Neural progenitor cell (in vitro differentiated cells): ENCODE measurements around the gene IFI27L2. TPM values are rescaled to one million over a fixed set of nuclear protein-coding genes. Genes with fewer than 3 reads are reported as not detected.
A peak's percentile ranks its signal among the peaks of the same experiment; 100 is the strongest.

Experiments used
- DNase-seq: peaks from one replicate; pipeline ENCODE4 v3.0.0-alpha.2; 2016; ENCODE audit warnings: low spot score
- H2AFZ ChIP-seq: fragments of 200-600 bp; sonication (generic); replicated peaks from 2 replicates; pipeline ENCODE4 v1.6.1; 2016; ENCODE audit warnings: antibody characterized with exemption
- H3F3A ChIP-seq: fragments of 200-600 bp; sonication (generic); 2 replicates; pipeline ENCODE4 v1.6.1; 2016; ENCODE audit warnings: antibody characterized with exemption, low read depth
- H3K27ac ChIP-seq: fragments of 200-600 bp; sonication (generic); 2 replicates; pipeline ENCODE4 v1.5.1; 2016; ENCODE audit warnings: mild to moderate bottlenecking
- H3K27me3 ChIP-seq: fragments of 200-600 bp; sonication (generic); 2 replicates; pipeline ENCODE4 v1.6.1; 2016; ENCODE audit warnings: mild to moderate bottlenecking, moderate library complexity
- H3K36me3 ChIP-seq: fragments of 200-600 bp; sonication (generic); 2 replicates; pipeline ENCODE4 v1.5.1; 2016
- H3K4me1 ChIP-seq: fragments of 200-600 bp; sonication (generic); 2 replicates; pipeline ENCODE4 v1.6.1; 2016; ENCODE audit warnings: mixed run types
- H3K4me2 ChIP-seq: fragments of 200-600 bp; sonication (generic); 2 replicates; pipeline ENCODE4 v1.6.1; 2016
- H3K4me3 ChIP-seq: fragments of 200-600 bp; sonication (generic); 2 replicates; pipeline ENCODE4 v1.5.1; 2016
- H3K79me2 ChIP-seq: fragments of 200-600 bp; sonication (generic); 2 replicates; pipeline ENCODE4 v1.6.1; 2016; ENCODE audit warnings: low read depth
- H3K9ac ChIP-seq: fragments of 200-600 bp; sonication (generic); 2 replicates; pipeline ENCODE4 v1.6.1; 2016
- H3K9me3 ChIP-seq: fragments of 200-600 bp; sonication (generic); 2 replicates; pipeline ENCODE4 v1.5.1; 2016; ENCODE audit warnings: low read depth
- H4K20me1 ChIP-seq: fragments of 200-600 bp; sonication (generic); 2 replicates; pipeline ENCODE4 v1.6.1; 2016; ENCODE audit warnings: low read depth
- H3K27ac Mint-ChIP-seq: 3 replicates; pipeline ENCODE4 v1.8.0; 2021; ENCODE audit warnings: mixed read lengths
- H3K27me3 Mint-ChIP-seq: 2 replicates; pipeline ENCODE4 v1.8.0; 2022; ENCODE audit warnings: low read depth, mild to moderate bottlenecking, inconsistent platforms, moderate library complexity, mixed read lengths; ENCODE audit not compliant: insufficient read depth
- H3K36me3 Mint-ChIP-seq: 3 replicates; pipeline ENCODE4 v1.8.0; 2021; ENCODE audit warnings: mixed read lengths
- H3K4me1 Mint-ChIP-seq: 3 replicates; pipeline ENCODE4 v1.8.0; 2021; ENCODE audit warnings: mixed read lengths
- H3K4me3 Mint-ChIP-seq: 3 replicates; pipeline ENCODE4 v1.8.0; 2021; ENCODE audit warnings: mild to moderate bottlenecking, moderate library complexity, mixed read lengths
- H3K9me3 Mint-ChIP-seq: 3 replicates; pipeline ENCODE4 v1.8.0; 2020; ENCODE audit warnings: mixed read lengths
- CTCF ChIP-seq: fragments of 200-600 bp; sonication (generic); IDR thresholded peaks from 2 replicates; pipeline ENCODE4 v1.5.1; 2017; ENCODE audit warnings: antibody characterized with exemption, mild to moderate bottlenecking
- EZH2 ChIP-seq: fragments of 200-600 bp; sonication (generic); IDR thresholded peaks from 2 replicates; pipeline ENCODE4 v1.6.1; 2017; ENCODE audit warnings: antibody characterized with exemption, mild to moderate bottlenecking, moderate library complexity
- EZH2phosphoT487 ChIP-seq: fragments of 200-600 bp; sonication (generic); IDR thresholded peaks from 2 replicates; pipeline ENCODE4 v1.6.1; 2017; ENCODE audit warnings: antibody characterized with exemption
- total RNA-seq: library from RNA; depleted of rRNA; stranded (reverse); fragments of >200 nt; gene quantifications from 2 replicates; pipeline ENCODE4 v1.2.3, GENCODE V29; 2015; ENCODE audit warnings: low replicate concordance

IFI27L2 gene
- total RNA-seq, 1 donor from 2014 or later = 24.7 TPM

GRCh38 chr14:94102768-94103482 is 26.5 kb downstream of the IFI27L2 start:
- Mint-ChIP-seq H3K27me3 (peaks cover 4% of the 10 kb centered on the region), H3K36me3 (peaks cover 20% of the 10 kb centered on the region), H3K4me3 (no peak overlapping the region), H3K9me3 (no peaks in the 10 kb centered on the region), H3K4me1 (peaks cover 2% of the 10 kb centered on the region), H3K27ac (no peak overlapping the region)
- Histone ChIP-seq H2AFZ (no peak overlapping the region), H3K4me2 (no peak overlapping the region), H4K20me1 (no peaks in the 10 kb centered on the region), H3K4me1 (peaks cover 5% of the 10 kb centered on the region), H3F3A (no peaks in the 10 kb centered on the region), H3K79me2 (no peaks in the 10 kb centered on the region), H3K36me3 (no peaks in the 10 kb centered on the region), H3K27me3 (no peaks in the 10 kb centered on the region), H3K4me3 (no peak overlapping the region), H3K9ac (no peak overlapping the region), H3K27ac (no peak overlapping the region), H3K9me3 (no peaks in the 10 kb centered on the region)
- TF ChIP-seq EZH2 = no peak
- no peak for TF ChIP-seq EZH2phosphoT487
- TF ChIP-seq CTCF = no peak
- DNase-seq = no peak

- no peak overlapping the region for H3K4me2 ChIP-seq
- H3K27ac ChIP-seq = no peak overlapping the region
- no peak overlapping the region for H3K4me3 ChIP-seq
- H3K9ac ChIP-seq = no peak overlapping the region
- no peaks in the 10 kb centered on the region for H3F3A ChIP-seq
- DNase-seq = no peak
- TF ChIP-seq EZH2 (no peak), EZH2phosphoT487 (no peak), CTCF (no peak)
- no peaks in the 10 kb centered on the region for H3K36me3 ChIP-seq
- H3K9me3 ChIP-seq = no peaks in the 10 kb centered on the region
- H3K4me1 ChIP-seq = peaks cover 5% of the 10 kb centered on the region
- Mint-ChIP-seq H3K36me3 (peaks cover 23% of the 10 kb centered on the region), H3K27ac (peak overlapping the region; percentile 29), H3K4me1 (peaks cover 2% of the 10 kb centered on the region), H3K4me3 (no peak overlapping the region), H3K9me3 (no peaks in the 10 kb centered on the region), H3K27me3 (peaks cover 4% of the 10 kb centered on the region)
- H3K27me3 ChIP-seq = no peaks in the 10 kb centered on the region
- H3K79me2 ChIP-seq = no peaks in the 10 kb centered on the region
- no peak overlapping the region for H2AFZ ChIP-seq
- no peaks in the 10 kb centered on the region for H4K20me1 ChIP-seq
These were observed 27.7 kb downstream of the IFI27L2 start for GRCh38 chr14:94101748-94102147.

GRCh38 chr14:94100847-94101246 is 28.6 kb downstream of the IFI27L2 start:
- H4K20me1 ChIP-seq = no peaks in the 10 kb centered on the region
- peaks cover 2% of the 10 kb centered on the region for H3K4me1 Mint-ChIP-seq
- no peak overlapping the region for H3K9ac ChIP-seq
- DNase-seq = no peak
- H3K4me3 ChIP-seq = no peak overlapping the region
- no peaks in the 10 kb centered on the region for H3F3A ChIP-seq
- peaks cover 3% of the 10 kb centered on the region for H3K4me1 ChIP-seq
- peaks cover 2% of the 10 kb centered on the region for H3K27me3 Mint-ChIP-seq
- H3K4me2 ChIP-seq = no peak overlapping the region
- no peak overlapping the region for H2AFZ ChIP-seq
- TF ChIP-seq CTCF = no peak
- no peak for TF ChIP-seq EZH2
- TF ChIP-seq EZH2phosphoT487 = no peak
- no peaks in the 10 kb centered on the region for H3K27me3 ChIP-seq
- H3K79me2 ChIP-seq = no peaks in the 10 kb centered on the region
- no peak overlapping the region for H3K4me3 Mint-ChIP-seq
- H3K36me3 ChIP-seq = no peaks in the 10 kb centered on the region
- H3K27ac ChIP-seq = no peak overlapping the region
- H3K9me3 Mint-ChIP-seq = no peaks in the 10 kb centered on the region
- no peak overlapping the region for H3K27ac Mint-ChIP-seq
- H3K36me3 Mint-ChIP-seq = peaks cover 23% of the 10 kb centered on the region
- H3K9me3 ChIP-seq = no peaks in the 10 kb centered on the region
